WTC11 (cell line): Measurements from ENCODE around the gene CSRNP3. TPM values are rescaled to one million over a fixed set of nuclear protein-coding genes. Genes with fewer than 3 reads are reported as not detected.

Source experiments
- ATAC-seq: fragments of 200-7000 bp; cut with Tn5 transposase; 2 replicates; pipeline ENCODE4 v1.10.0; 2021; ENCODE audit warnings: mild to moderate bottlenecking, moderate library complexity
- CTCF ChIA-PET: fragments of 300-600 bp; sonication (Branson Sonifier 250); formaldehyde crosslinking; loops from one replicate; lab custom pipeline; 2021; ENCODE audit warnings: antibody characterized with exemption; lab: Charles Lee
- POLR2A ChIA-PET: fragments of 350-600 bp; sonication (Branson Sonifier 250); formaldehyde crosslinking; loops from one replicate; lab custom pipeline; 2021; ENCODE audit warnings: antibody characterized with exemption; lab: Charles Lee
- DNase-seq: peaks from one replicate; pipeline ENCODE4 v3.0.0; 2021; ENCODE audit warnings: low spot score
- H3K27ac Mint-ChIP-seq: 2 replicates; pipeline ENCODE4 v1.8.0; 2021; ENCODE audit warnings: mixed read lengths
- H3K27me3 Mint-ChIP-seq: 2 replicates; pipeline ENCODE4 v1.8.0; 2021; ENCODE audit warnings: low read depth, mild to moderate bottlenecking, moderate library complexity, mixed read lengths
- H3K36me3 Mint-ChIP-seq: 2 replicates; pipeline ENCODE4 v1.8.0; 2021; ENCODE audit warnings: mixed read lengths
- H3K4me1 Mint-ChIP-seq: 2 replicates; pipeline ENCODE4 v1.8.0; 2022; ENCODE audit warnings: mixed read lengths
- H3K4me3 Mint-ChIP-seq: 2 replicates; pipeline ENCODE4 v1.8.0; 2021; ENCODE audit warnings: mild to moderate bottlenecking, moderate library complexity, mixed read lengths
- H3K9me3 Mint-ChIP-seq: 2 replicates; pipeline ENCODE4 v1.8.0; 2021; ENCODE audit warnings: mixed read lengths
- CREB1 ChIP-seq: sonication (generic); formaldehyde crosslinking; IDR thresholded peaks from 2 replicates; pipeline ENCODE4 v1.8.0; 2023; ENCODE audit warnings: mild to moderate bottlenecking, missing genetic modification reagents
- EMX1 ChIP-seq: fragments of 250-450 bp; sonication (Bioruptor Pico); IDR thresholded peaks from 2 replicates; pipeline ENCODE4 v1.8.0; 2021; ENCODE audit warnings: mild to moderate bottlenecking
- ESRRA ChIP-seq: sonication (generic); formaldehyde crosslinking; IDR thresholded peaks from 2 replicates; pipeline ENCODE4 v1.8.1; 2022; ENCODE audit warnings: mild to moderate bottlenecking, missing genetic modification reagents, borderline replicate concordance
- ETV6 ChIP-seq: sonication (generic); formaldehyde crosslinking; IDR thresholded peaks from 2 replicates; pipeline ENCODE4 v1.8.1; 2022; ENCODE audit warnings: mild to moderate bottlenecking, missing genetic modification reagents
- GTF2I ChIP-seq: fragments of 250-450 bp; sonication (Bioruptor Pico); conservative IDR thresholded peaks from 2 replicates; pipeline ENCODE4 v1.4.0; 2021; ENCODE audit warnings: mild to moderate bottlenecking
- MXD4 ChIP-seq: fragments of 250-450 bp; sonication (Bioruptor Pico); IDR thresholded peaks from 2 replicates; pipeline ENCODE4 v1.8.0; 2021; ENCODE audit warnings: mild to moderate bottlenecking, moderate library complexity, borderline replicate concordance
- NFATC4 ChIP-seq: fragments of 250-450 bp; sonication (Bioruptor Pico); IDR thresholded peaks from 2 replicates; pipeline ENCODE4 v1.9.0; 2021; ENCODE audit warnings: mild to moderate bottlenecking
- NFE2L1 ChIP-seq: sonication (generic); formaldehyde crosslinking; IDR thresholded peaks from 2 replicates; pipeline ENCODE4 v1.8.1; 2023; ENCODE audit warnings: missing genetic modification reagents
- RORB ChIP-seq: fragments of 250-450 bp; sonication (Bioruptor Pico); IDR thresholded peaks from 2 replicates; pipeline ENCODE4 v1.9.0; 2021; ENCODE audit warnings: mild to moderate bottlenecking
- SMAD4 ChIP-seq: sonication (generic); formaldehyde crosslinking; IDR thresholded peaks from 2 replicates; pipeline ENCODE4 v1.8.0; 2022; ENCODE audit warnings: mild to moderate bottlenecking, missing genetic modification reagents
- SP1 ChIP-seq: sonication (generic); formaldehyde crosslinking; conservative IDR thresholded peaks from 2 replicates; pipeline ENCODE4 v1.8.1; 2022; ENCODE audit warnings: missing genetic modification reagents
- TEAD4 ChIP-seq: sonication (generic); formaldehyde crosslinking; IDR thresholded peaks from 2 replicates; pipeline ENCODE4 v1.8.0; 2022; ENCODE audit warnings: mild to moderate bottlenecking, missing genetic modification reagents
- TP53 ChIP-seq: sonication (generic); formaldehyde crosslinking; IDR thresholded peaks from 2 replicates; pipeline ENCODE4 v1.8.1; 2023; ENCODE audit warnings: mild to moderate bottlenecking, missing genetic modification reagents
- ZBTB21 ChIP-seq: sonication (generic); formaldehyde crosslinking; IDR thresholded peaks from 2 replicates; pipeline ENCODE4 v1.8.1; 2023; ENCODE audit warnings: mild to moderate bottlenecking, missing genetic modification reagents, borderline replicate concordance
- ZNF138 ChIP-seq: sonication (generic); formaldehyde crosslinking; conservative IDR thresholded peaks from 2 replicates; pipeline ENCODE4 v1.8.1; 2022; ENCODE audit warnings: mild to moderate bottlenecking, moderate library complexity, missing genetic modification reagents
- ZNF219 ChIP-seq: sonication (generic); formaldehyde crosslinking; IDR thresholded peaks from 2 replicates; pipeline ENCODE4 v1.8.0; 2023; ENCODE audit warnings: missing genetic modification reagents, mild to moderate bottlenecking, borderline replicate concordance
- ZNF671 ChIP-seq: fragments of 250-450 bp; sonication (Bioruptor Pico); IDR thresholded peaks from 2 replicates; pipeline ENCODE4 v1.8.0; 2021; ENCODE audit warnings: mild to moderate bottlenecking
- total RNA-seq: library from RNA; stranded (reverse); gene quantifications from 3 replicates; pipeline ENCODE4 v1.2.3, GENCODE V29; 2021
- TF ChIP-seq, protein P1 (sequence below): sonication (generic); formaldehyde crosslinking; IDR thresholded peaks from 2 replicates; pipeline ENCODE4 v1.8.0; 2022; ENCODE audit warnings: mild to moderate bottlenecking, missing genetic modification reagents
- TF ChIP-seq, protein P2 (sequence below): sonication (generic); formaldehyde crosslinking; IDR thresholded peaks from 2 replicates; pipeline ENCODE4 v1.8.1; 2022; ENCODE audit warnings: low read depth, missing genetic modification reagents, borderline replicate concordance
- TF ChIP-seq, protein P3 (sequence below): sonication (generic); formaldehyde crosslinking; IDR thresholded peaks from 2 replicates; pipeline ENCODE4 v1.8.1; 2022; ENCODE audit warnings: low read depth, mild to moderate bottlenecking, moderate library complexity, missing genetic modification reagents, borderline replicate concordance
- TF ChIP-seq, protein P4 (sequence below): fragments of 250-450 bp; sonication (Bioruptor Pico); IDR thresholded peaks from 2 replicates; pipeline ENCODE4 v1.8.0; 2021; ENCODE audit warnings: mild to moderate bottlenecking
- TF ChIP-seq, protein P5 (sequence below): sonication (generic); formaldehyde crosslinking; IDR thresholded peaks from 2 replicates; pipeline ENCODE4 v1.8.0; 2022; ENCODE audit warnings: missing genetic modification reagents
- TF ChIP-seq, protein P6 (sequence below): sonication (generic); formaldehyde crosslinking; IDR thresholded peaks from 2 replicates; pipeline ENCODE4 v1.8.0; 2023; ENCODE audit warnings: missing genetic modification reagents, mild to moderate bottlenecking, borderline replicate concordance

CSRNP3 gene
- total RNA-seq, 1 experiment from 2014 or later, result 7.3 TPM

DNA sequence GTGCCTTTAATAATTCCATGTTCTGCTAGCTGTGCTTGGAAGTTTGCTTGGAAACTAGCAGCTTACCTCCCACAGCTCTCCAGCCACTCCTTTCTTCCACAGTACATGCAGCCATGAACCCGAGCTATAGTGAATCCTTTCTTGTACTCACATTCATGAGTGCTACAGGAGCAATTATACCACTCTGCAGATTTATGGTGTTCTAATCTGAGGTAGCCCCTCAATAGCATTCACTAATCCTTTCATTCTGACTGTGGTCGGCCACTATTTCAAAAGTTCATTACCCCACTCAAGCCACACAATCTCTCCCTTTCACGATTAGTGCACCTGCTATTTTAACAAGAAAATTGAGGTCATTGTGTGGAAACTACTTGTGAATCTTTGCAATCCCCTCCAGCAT, 53.2 kb downstream of the CSRNP3 start:
- ATAC-seq (no peak), DNase-seq (no peak)
- ChIA-PET POLR2A (no interaction called here), CTCF (interaction anchor here (1.0 kb wide), 1 partner anchor 283 kb away, joined by 3 read pairs; the partner anchor contains the start of gene SCN2A)
- Mint-ChIP-seq H3K9me3 (no peaks in the 10 kb centered on the region), H3K27me3 (no peaks in the 10 kb centered on the region), H3K27ac (no peak overlapping the region), H3K36me3 (no peaks in the 10 kb centered on the region), H3K4me3 (no peak overlapping the region), H3K4me1 (peaks cover 18% of the 10 kb centered on the region)
- TF ChIP-seq, protein P1, sequence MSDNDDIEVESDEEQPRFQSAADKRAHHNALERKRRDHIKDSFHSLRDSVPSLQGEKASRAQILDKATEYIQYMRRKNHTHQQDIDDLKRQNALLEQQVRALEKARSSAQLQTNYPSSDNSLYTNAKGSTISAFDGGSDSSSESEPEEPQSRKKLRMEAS (CRISPR knock-in tag), result no peak
- TF ChIP-seq, protein P2, sequence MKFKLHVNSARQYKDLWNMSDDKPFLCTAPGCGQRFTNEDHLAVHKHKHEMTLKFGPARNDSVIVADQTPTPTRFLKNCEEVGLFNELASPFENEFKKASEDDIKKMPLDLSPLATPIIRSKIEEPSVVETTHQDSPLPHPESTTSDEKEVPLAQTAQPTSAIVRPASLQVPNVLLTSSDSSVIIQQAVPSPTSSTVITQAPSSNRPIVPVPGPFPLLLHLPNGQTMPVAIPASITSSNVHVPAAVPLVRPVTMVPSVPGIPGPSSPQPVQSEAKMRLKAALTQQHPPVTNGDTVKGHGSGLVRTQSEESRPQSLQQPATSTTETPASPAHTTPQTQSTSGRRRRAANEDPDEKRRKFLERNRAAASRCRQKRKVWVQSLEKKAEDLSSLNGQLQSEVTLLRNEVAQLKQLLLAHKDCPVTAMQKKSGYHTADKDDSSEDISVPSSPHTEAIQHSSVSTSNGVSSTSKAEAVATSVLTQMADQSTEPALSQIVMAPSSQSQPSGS (CRISPR knock-in tag), result no peak
- TF ChIP-seq NFATC4 (CRISPR knock-in tag) (no peak), RORB (CRISPR knock-in tag) (no peak), ZNF219 (CRISPR knock-in tag) (no peak), CREB1 (no peak), TEAD4 (CRISPR knock-in tag) (no peak), GTF2I (CRISPR knock-in tag) (no peak), ZNF138 (CRISPR knock-in tag) (no peak), ETV6 (CRISPR knock-in tag) (no peak), ESRRA (CRISPR knock-in tag) (no peak), NFE2L1 (CRISPR knock-in tag) (no peak), SMAD4 (CRISPR knock-in tag) (no peak), ZNF671 (CRISPR knock-in tag) (no peak), SP1 (CRISPR knock-in tag) (no peak)
- TF ChIP-seq, protein P3, sequence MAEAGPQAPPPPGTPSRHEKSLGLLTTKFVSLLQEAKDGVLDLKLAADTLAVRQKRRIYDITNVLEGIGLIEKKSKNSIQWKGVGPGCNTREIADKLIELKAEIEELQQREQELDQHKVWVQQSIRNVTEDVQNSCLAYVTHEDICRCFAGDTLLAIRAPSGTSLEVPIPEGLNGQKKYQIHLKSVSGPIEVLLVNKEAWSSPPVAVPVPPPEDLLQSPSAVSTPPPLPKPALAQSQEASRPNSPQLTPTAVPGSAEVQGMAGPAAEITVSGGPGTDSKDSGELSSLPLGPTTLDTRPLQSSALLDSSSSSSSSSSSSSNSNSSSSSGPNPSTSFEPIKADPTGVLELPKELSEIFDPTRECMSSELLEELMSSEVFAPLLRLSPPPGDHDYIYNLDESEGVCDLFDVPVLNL (CRISPR knock-in tag), result no peak
- TF ChIP-seq, protein P4, sequence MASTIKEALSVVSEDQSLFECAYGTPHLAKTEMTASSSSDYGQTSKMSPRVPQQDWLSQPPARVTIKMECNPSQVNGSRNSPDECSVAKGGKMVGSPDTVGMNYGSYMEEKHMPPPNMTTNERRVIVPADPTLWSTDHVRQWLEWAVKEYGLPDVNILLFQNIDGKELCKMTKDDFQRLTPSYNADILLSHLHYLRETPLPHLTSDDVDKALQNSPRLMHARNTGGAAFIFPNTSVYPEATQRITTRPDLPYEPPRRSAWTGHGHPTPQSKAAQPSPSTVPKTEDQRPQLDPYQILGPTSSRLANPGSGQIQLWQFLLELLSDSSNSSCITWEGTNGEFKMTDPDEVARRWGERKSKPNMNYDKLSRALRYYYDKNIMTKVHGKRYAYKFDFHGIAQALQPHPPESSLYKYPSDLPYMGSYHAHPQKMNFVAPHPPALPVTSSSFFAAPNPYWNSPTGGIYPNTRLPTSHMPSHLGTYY (CRISPR knock-in tag), result no peak

DNA sequence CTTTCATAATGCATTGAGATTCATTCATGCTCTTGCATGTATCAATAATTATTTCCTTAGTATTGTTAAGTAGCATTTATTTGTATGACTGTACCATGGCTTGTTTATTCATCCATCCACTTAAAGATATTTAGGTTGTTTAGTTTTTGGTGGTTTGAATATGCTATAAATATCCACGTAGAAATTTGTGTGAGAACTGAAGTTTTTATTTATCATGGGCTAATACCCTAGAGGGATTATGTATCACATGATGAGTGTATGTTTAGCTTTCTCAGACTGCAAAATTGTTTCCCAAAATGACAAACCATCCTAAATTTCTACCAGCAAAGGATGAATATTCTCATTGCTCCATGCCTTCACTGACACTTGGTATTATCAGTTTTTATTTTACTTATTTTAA, 55.2 kb downstream of the CSRNP3 start:
- H3K36me3 Mint-ChIP-seq, result peaks cover 3% of the 10 kb centered on the region

DNA sequence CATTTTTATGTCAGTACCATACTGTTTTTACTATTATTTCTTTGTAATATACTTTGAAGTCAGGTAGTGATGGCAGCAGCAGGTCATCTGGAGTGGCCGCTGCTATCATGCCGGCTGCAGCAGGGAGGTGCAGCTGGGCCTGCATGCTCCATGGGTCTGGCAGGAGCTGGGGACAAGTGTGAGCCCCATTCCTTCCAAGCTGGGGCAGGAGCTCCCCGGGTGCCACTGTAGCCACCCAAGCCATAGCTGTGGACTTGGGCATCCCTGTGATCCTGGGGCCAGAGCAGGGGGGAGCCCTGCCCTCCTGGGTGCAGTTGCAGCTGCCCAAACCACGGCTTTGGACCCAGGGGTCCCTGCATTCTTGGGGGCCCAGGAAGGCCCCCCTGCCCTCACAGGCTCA, 59.2 kb downstream of the CSRNP3 start:
- ChIA-PET POLR2A (no interaction called here), CTCF (interaction anchor here (0.7 to 1.3 kb wide), 2 partner anchors 23 to 346 kb away, joined by 3 read pairs; no protein-coding TSS in a partner anchor)
- Mint-ChIP-seq H3K4me1 (peaks cover 11% of the 10 kb centered on the region), H3K9me3 (peaks cover 15% of the 10 kb centered on the region), H3K36me3 (peaks cover 11% of the 10 kb centered on the region), H3K4me3 (no peak overlapping the region), H3K27ac (no peak overlapping the region), H3K27me3 (no peaks in the 10 kb centered on the region)
- ATAC-seq, result peak; percentile 64
- no peak for DNase-seq
- TF ChIP-seq EMX1, result no peak
- no peak for TF ChIP-seq MXD4 (CRISPR knock-in tag)
- TF ChIP-seq NFE2L1 (CRISPR knock-in tag), result no peak
- TF ChIP-seq, protein P5, sequence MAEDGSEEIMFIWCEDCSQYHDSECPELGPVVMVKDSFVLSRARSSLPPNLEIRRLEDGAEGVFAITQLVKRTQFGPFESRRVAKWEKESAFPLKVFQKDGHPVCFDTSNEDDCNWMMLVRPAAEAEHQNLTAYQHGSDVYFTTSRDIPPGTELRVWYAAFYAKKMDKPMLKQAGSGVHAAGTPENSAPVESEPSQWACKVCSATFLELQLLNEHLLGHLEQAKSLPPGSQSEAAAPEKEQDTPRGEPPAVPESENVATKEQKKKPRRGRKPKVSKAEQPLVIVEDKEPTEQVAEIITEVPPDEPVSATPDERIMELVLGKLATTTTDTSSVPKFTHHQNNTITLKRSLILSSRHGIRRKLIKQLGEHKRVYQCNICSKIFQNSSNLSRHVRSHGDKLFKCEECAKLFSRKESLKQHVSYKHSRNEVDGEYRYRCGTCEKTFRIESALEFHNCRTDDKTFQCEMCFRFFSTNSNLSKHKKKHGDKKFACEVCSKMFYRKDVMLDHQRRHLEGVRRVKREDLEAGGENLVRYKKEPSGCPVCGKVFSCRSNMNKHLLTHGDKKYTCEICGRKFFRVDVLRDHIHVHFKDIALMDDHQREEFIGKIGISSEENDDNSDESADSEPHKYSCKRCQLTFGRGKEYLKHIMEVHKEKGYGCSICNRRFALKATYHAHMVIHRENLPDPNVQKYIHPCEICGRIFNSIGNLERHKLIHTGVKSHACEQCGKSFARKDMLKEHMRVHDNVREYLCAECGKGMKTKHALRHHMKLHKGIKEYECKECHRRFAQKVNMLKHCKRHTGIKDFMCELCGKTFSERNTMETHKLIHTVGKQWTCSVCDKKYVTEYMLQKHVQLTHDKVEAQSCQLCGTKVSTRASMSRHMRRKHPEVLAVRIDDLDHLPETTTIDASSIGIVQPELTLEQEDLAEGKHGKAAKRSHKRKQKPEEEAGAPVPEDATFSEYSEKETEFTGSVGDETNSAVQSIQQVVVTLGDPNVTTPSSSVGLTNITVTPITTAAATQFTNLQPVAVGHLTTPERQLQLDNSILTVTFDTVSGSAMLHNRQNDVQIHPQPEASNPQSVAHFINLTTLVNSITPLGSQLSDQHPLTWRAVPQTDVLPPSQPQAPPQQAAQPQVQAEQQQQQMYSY (CRISPR knock-in tag), result no peak
- TF ChIP-seq ZBTB21 (CRISPR knock-in tag), result no peak
- TF ChIP-seq, protein P6, sequence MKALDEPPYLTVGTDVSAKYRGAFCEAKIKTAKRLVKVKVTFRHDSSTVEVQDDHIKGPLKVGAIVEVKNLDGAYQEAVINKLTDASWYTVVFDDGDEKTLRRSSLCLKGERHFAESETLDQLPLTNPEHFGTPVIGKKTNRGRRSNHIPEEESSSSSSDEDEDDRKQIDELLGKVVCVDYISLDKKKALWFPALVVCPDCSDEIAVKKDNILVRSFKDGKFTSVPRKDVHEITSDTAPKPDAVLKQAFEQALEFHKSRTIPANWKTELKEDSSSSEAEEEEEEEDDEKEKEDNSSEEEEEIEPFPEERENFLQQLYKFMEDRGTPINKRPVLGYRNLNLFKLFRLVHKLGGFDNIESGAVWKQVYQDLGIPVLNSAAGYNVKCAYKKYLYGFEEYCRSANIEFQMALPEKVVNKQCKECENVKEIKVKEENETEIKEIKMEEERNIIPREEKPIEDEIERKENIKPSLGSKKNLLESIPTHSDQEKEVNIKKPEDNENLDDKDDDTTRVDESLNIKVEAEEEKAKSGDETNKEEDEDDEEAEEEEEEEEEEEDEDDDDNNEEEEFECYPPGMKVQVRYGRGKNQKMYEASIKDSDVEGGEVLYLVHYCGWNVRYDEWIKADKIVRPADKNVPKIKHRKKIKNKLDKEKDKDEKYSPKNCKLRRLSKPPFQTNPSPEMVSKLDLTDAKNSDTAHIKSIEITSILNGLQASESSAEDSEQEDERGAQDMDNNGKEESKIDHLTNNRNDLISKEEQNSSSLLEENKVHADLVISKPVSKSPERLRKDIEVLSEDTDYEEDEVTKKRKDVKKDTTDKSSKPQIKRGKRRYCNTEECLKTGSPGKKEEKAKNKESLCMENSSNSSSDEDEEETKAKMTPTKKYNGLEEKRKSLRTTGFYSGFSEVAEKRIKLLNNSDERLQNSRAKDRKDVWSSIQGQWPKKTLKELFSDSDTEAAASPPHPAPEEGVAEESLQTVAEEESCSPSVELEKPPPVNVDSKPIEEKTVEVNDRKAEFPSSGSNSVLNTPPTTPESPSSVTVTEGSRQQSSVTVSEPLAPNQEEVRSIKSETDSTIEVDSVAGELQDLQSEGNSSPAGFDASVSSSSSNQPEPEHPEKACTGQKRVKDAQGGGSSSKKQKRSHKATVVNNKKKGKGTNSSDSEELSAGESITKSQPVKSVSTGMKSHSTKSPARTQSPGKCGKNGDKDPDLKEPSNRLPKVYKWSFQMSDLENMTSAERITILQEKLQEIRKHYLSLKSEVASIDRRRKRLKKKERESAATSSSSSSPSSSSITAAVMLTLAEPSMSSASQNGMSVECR (CRISPR knock-in tag), result no peak

More for the DNA sequence above, 55.2 kb downstream of the CSRNP3 start:
- peaks cover 5% of the 10 kb centered on the region for H3K9me3 Mint-ChIP-seq
- peaks cover 24% of the 10 kb centered on the region for H3K4me1 Mint-ChIP-seq
- TF ChIP-seq TP53 (CRISPR knock-in tag), result no peak
- no peaks in the 10 kb centered on the region for H3K27me3 Mint-ChIP-seq
- DNase-seq (no peak), ATAC-seq (no peak)
- ChIA-PET CTCF (no interaction called here), POLR2A (no interaction called here)
- H3K27ac Mint-ChIP-seq, result no peak overlapping the region
- H3K4me3 Mint-ChIP-seq, result no peak overlapping the region
